Activated CD4-positive, alpha-beta memory T cell treated with anti-CD3 and anti-CD28 coated beads, Interleukin-2, amount 10 ng/mL, durations not matched to agents 7 days and 5 days (primary cell): ENCODE data around the gene NOTCH1. TPM values are rescaled to one million over a fixed set of nuclear protein-coding genes. Genes with fewer than 3 reads are reported as not detected.

ENCODE experiments used
- CTCF ChIA-PET: fragments of 350-600 bp; sonication (Branson Sonifier 250); formaldehyde crosslinking; loops from one replicate; lab custom pipeline; 2021; ENCODE audit warnings: antibody characterized with exemption, inconsistent platforms; lab: Charles Lee
- POLR2A ChIA-PET: fragments of 350-600 bp; sonication (Branson Sonifier 250); formaldehyde crosslinking; loops from one replicate; lab custom pipeline; 2021; ENCODE audit warnings: antibody characterized with exemption; lab: Charles Lee
- DNase-seq: peaks from one replicate; pipeline ENCODE4 v3.0.0-alpha.2; 2020
- H3K27ac Mint-ChIP-seq: one replicate; pipeline ENCODE4 v1.8.0; 2021; ENCODE audit warnings: mild to moderate bottlenecking, mixed read lengths
- H3K27me3 Mint-ChIP-seq: one replicate; pipeline ENCODE4 v1.8.0; 2021; ENCODE audit warnings: mixed read lengths
- H3K36me3 Mint-ChIP-seq: one replicate; pipeline ENCODE4 v1.8.0; 2021; ENCODE audit warnings: low read depth, mixed read lengths
- H3K4me1 Mint-ChIP-seq: one replicate; pipeline ENCODE4 v1.8.0; 2021; ENCODE audit warnings: mixed read lengths
- H3K4me3 Mint-ChIP-seq: one replicate; pipeline ENCODE4 v1.8.0; 2021; ENCODE audit warnings: mild to moderate bottlenecking, mixed read lengths
- H3K9me3 Mint-ChIP-seq: one replicate; pipeline ENCODE4 v1.8.0; 2021; ENCODE audit warnings: mixed read lengths
- total RNA-seq, 2 experiments: library from RNA; stranded (reverse); gene quantifications; one replicate each; pipeline ENCODE4 v1.2.3, GENCODE V29; 2021

NOTCH1 gene
- total RNA-seq, 2 experiments from 2014 or later, result 58.8 to 59.8 TPM

DNA sequence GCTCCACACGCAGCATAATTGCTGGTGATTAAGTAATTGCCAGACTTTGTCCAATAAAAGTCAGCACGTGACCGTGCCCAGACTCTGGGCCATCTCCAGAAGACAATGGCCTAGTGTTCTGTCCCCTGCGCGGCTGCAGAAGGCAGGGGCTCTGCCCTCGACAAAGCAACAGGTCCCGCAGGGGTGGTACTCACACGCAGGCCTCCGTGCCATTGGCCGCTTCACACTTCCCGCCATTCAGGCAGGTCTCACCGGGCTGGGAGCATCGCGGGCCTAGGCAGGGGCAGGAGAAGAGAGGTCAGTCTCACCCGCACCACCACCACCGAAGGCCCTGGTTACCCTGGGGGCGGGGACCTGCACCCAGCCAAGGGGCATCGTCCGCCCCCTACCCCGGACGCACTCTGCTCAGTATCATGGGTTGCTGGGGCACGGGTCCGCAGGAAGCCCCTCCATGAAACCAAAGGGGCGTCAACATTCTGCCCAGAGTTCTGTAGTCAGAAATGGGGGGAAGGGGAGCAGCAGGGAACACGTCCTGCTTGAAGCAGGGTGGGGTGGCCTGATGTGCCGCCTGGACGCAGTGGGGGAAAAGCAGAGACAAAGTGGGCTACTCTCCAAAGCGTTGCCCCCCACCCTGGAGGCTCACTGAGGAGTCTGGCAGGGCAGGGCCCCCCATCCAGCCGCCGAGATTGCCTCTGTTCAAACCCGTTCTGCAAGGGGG, 1.9 kb downstream of the NOTCH1 start:
- no peak for DNase-seq
- peaks cover 62% of the 10 kb centered on the region for H3K4me1 Mint-ChIP-seq
- H3K27me3 Mint-ChIP-seq, result no peaks in the 10 kb centered on the region
- H3K4me3 Mint-ChIP-seq, result peak overlapping the region; percentile 86
- no peaks in the 10 kb centered on the region for H3K9me3 Mint-ChIP-seq
- POLR2A ChIA-PET, result interaction anchor here (0.6 to 4.8 kb wide), 3 partner anchors 11 to 183 kb away, joined by 3 to 32 read pairs (median 9); no protein-coding TSS in a partner anchor
- peaks cover 20% of the 10 kb centered on the region for H3K36me3 Mint-ChIP-seq
- CTCF ChIA-PET, result no interaction called here
- H3K27ac Mint-ChIP-seq, result no peak overlapping the region

DNA sequence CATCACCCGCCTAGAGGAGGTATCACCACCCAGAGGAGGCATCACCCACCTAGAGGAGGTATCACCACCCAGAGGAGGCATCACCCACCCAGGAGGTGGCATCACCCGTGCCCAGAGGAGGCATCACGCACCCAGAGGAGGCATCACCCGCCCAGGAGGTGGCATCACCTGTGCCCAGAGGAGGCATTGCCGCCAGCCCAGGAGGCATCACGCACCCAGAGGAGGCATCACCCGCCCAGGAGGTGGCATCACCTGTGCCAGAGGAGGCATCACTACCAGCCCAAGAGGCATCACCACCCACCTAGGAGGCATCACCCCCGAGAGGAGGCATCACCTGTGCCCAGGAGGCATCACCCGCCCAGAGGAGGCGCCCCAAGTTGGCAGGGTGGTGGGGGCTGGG, 2.6 kb downstream of the NOTCH1 start:
- Mint-ChIP-seq H3K4me1 (peaks cover 67% of the 10 kb centered on the region), H3K9me3 (no peaks in the 10 kb centered on the region), H3K4me3 (peak overlapping the region; percentile 86), H3K27ac (peak overlapping the region; percentile 40), H3K27me3 (no peaks in the 10 kb centered on the region), H3K36me3 (peaks cover 23% of the 10 kb centered on the region)
- POLR2A ChIA-PET, result interaction anchor here (1.8 to 4.8 kb wide), 2 partner anchors 10 to 184 kb away, joined by 9 to 32 read pairs; no protein-coding TSS in a partner anchor
- DNase-seq, result no peak
- CTCF ChIA-PET, result no interaction called here

DNA sequence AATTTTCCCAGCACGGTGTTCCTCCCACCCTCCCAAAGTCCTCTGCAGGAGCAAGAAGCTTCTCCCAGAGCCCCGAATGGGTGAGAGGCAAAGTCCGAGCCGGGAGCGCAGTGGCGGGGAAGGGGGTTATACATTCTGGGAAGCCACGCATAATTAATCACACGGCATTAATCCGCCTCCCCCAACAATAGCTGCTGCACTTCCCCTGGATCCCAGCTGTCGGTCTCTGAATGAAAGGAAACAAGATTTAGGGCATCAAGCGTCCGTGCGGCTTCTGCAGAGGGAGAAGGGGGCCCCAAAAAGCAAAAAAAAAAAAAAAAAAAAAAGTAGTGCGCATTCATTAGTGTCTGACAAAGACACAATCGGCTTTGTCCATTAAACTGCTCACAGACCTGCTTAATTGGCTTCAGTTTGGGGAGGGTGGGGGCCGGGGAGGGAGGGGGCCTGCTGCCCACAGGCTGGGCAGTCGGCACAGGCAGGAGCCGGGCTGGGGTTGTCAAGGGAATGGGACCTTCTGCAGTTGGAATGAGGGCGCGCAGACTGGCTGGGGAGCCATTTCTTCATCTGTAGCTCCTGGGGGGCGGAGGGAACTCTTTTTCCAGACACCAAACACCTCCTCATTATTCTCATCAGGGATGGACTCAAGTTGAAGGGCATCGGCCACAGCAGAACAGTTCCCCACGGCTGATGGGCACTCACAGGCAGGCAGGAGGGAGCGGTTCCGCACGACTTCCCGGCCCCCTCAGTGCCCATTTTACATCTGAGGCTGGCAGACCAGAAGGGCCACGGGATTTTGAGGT, 3.4 kb downstream of the NOTCH1 start:
- Mint-ChIP-seq H3K9me3 (no peaks in the 10 kb centered on the region), H3K27me3 (no peaks in the 10 kb centered on the region), H3K27ac (peak overlapping the region; percentile 40), H3K4me3 (peak overlapping the region; percentile 61), H3K36me3 (peaks cover 23% of the 10 kb centered on the region), H3K4me1 (peaks cover 74% of the 10 kb centered on the region)
- DNase-seq, result no peak
- CTCF ChIA-PET, result no interaction called here
- POLR2A ChIA-PET, result interaction anchor here (2.1 to 5.0 kb wide), 3 partner anchors 9 to 14 kb away, joined by 12 to 32 read pairs (median 32); no protein-coding TSS in a partner anchor

GRCh38 chr9:136541709-136542108, 4.1 kb downstream of the NOTCH1 start:
- H3K27me3 Mint-ChIP-seq, result no peaks in the 10 kb centered on the region
- DNase-seq, result no peak
- POLR2A ChIA-PET, result interaction anchor here (2.1 to 5.0 kb wide), 2 partner anchors 9 to 13 kb away, joined by 12 to 32 read pairs; no protein-coding TSS in a partner anchor
- no peak overlapping the region for H3K4me3 Mint-ChIP-seq
- CTCF ChIA-PET, result no interaction called here
- H3K27ac Mint-ChIP-seq, result peak overlapping the region; percentile 58
- H3K4me1 Mint-ChIP-seq, result peaks cover 75% of the 10 kb centered on the region
- H3K36me3 Mint-ChIP-seq, result peaks cover 26% of the 10 kb centered on the region
- no peaks in the 10 kb centered on the region for H3K9me3 Mint-ChIP-seq

GRCh38 chr9:136541179-136541578, 4.7 kb downstream of the NOTCH1 start:
- no peak for DNase-seq
- Mint-ChIP-seq H3K36me3 (peaks cover 26% of the 10 kb centered on the region), H3K4me3 (no peak overlapping the region), H3K9me3 (no peaks in the 10 kb centered on the region), H3K27ac (peak overlapping the region; percentile 99), H3K27me3 (no peaks in the 10 kb centered on the region), H3K4me1 (peaks cover 75% of the 10 kb centered on the region)
- ChIA-PET CTCF (no interaction called here), POLR2A (interaction anchor here (2.1 to 5.0 kb wide), 3 partner anchors 8 to 186 kb away, joined by 12 to 32 read pairs (median 29); no protein-coding TSS in a partner anchor)

- peaks cover 26% of the 10 kb centered on the region for H3K36me3 Mint-ChIP-seq
- DNase-seq, result peak; percentile 97
- H3K4me3 Mint-ChIP-seq, result peak overlapping the region; percentile 70
- H3K4me1 Mint-ChIP-seq, result peaks cover 76% of the 10 kb centered on the region
- no peaks in the 10 kb centered on the region for H3K27me3 Mint-ChIP-seq
- ChIA-PET CTCF (interaction anchor here (0.5 to 2.5 kb wide), 8 partner anchors 8 to 1015 kb away, joined by 3 to 34 read pairs (median 3); no protein-coding TSS in a partner anchor), POLR2A (interaction anchor here (0.9 to 5.0 kb wide), 18 partner anchors 8 to 1079 kb away, joined by 3 to 32 read pairs (median 4); partner anchors contain the start of genes CYSRT1, DNLZ, EHMT1 and ENTR1)
- peak overlapping the region; percentile 99 for H3K27ac Mint-ChIP-seq
- H3K9me3 Mint-ChIP-seq, result no peaks in the 10 kb centered on the region
Observed at GRCh38 chr9:136539427-136540421, 6.1 kb downstream of the NOTCH1 start.

DNA sequence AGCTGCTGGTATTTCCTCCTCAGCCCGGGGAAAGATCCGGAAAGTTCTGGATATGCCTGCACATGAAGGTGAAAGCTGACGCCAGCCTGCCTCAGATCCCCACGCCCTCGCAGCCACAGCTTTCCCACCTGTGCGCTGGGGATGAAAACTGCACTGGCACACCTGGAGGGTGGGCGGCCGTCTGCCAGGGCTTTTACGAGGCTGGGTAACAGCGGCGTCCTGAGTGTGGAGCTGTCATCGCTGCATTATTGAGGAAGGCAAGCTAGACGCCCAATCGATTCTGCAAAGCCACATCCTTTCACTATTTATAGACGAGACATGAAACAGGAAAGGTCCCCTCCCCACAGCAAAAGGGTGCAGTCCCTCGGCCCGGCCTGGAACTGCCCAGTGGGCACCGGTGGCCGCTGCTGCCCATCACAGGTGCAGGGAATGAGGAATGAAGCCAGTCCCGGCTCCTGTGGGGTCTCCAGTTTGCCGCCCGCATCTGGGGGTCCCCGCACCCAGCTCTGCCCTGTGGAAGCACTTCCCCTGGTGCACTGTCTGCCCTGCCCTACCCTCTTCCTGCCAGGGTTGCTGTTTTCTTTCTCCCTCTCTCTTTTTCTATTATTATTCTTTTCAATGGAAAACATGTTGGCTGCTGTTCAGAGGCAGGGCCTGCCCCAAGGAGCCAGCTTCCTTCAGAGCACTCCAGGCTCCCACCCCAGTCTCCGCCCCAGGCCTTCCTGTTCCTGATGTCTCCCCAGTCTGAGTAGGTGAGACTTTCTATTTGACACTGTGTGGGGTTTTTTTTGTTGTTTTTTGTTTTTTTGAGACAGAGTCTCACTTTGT, 7.0 kb downstream of the NOTCH1 start:
- peaks cover 75% of the 10 kb centered on the region for H3K4me1 Mint-ChIP-seq
- H3K27me3 Mint-ChIP-seq, result no peaks in the 10 kb centered on the region
- ChIA-PET CTCF (interaction anchor here (0.7 to 2.5 kb wide), 7 partner anchors 9 to 1016 kb away, joined by 3 to 34 read pairs (median 4); no protein-coding TSS in a partner anchor), POLR2A (interaction anchor here (0.5 to 5.0 kb wide), 19 partner anchors 9 to 1080 kb away, joined by 3 to 32 read pairs (median 4); partner anchors contain the start of genes CYSRT1, DNLZ, EHMT1 and MAN1B1)
- peak overlapping the region; percentile 99 for H3K27ac Mint-ChIP-seq
- peak overlapping the region; percentile 70 for H3K4me3 Mint-ChIP-seq
- peak; percentile 73 for DNase-seq
- no peaks in the 10 kb centered on the region for H3K9me3 Mint-ChIP-seq
- H3K36me3 Mint-ChIP-seq, result peaks cover 29% of the 10 kb centered on the region

- Mint-ChIP-seq H3K9me3 (no peaks in the 10 kb centered on the region), H3K4me1 (peaks cover 75% of the 10 kb centered on the region), H3K27ac (peak overlapping the region; percentile 99), H3K4me3 (peak overlapping the region; percentile 70), H3K36me3 (peaks cover 24% of the 10 kb centered on the region), H3K27me3 (no peaks in the 10 kb centered on the region)
- DNase-seq, result no peak
- POLR2A ChIA-PET, result interaction anchor here (0.9 to 5.0 kb wide), 9 partner anchors 10 to 190 kb away, joined by 3 to 32 read pairs (median 4); no protein-coding TSS in a partner anchor
- CTCF ChIA-PET, result interaction anchor here (1.0 to 2.5 kb wide), 3 partner anchors 10 to 52 kb away, joined by 4 to 34 read pairs (median 5); no protein-coding TSS in a partner anchor
Observed at GRCh38 chr9:136537896-136538598, 7.8 kb downstream of the NOTCH1 start.

- peaks cover 18% of the 10 kb centered on the region for H3K36me3 Mint-ChIP-seq
- H3K27me3 Mint-ChIP-seq, result no peaks in the 10 kb centered on the region
- no peak overlapping the region for H3K4me3 Mint-ChIP-seq
- peaks cover 77% of the 10 kb centered on the region for H3K4me1 Mint-ChIP-seq
- POLR2A ChIA-PET, result interaction anchor here (4.0 to 5.0 kb wide), 2 partner anchors 9 to 190 kb away, joined by 29 to 32 read pairs; no protein-coding TSS in a partner anchor
- CTCF ChIA-PET, result no interaction called here
- no peaks in the 10 kb centered on the region for H3K9me3 Mint-ChIP-seq
- DNase-seq, result no peak
- H3K27ac Mint-ChIP-seq, result peak overlapping the region; percentile 99
Observed at GRCh38 chr9:136537411-136537810, 8.4 kb downstream of the NOTCH1 start.

DNA sequence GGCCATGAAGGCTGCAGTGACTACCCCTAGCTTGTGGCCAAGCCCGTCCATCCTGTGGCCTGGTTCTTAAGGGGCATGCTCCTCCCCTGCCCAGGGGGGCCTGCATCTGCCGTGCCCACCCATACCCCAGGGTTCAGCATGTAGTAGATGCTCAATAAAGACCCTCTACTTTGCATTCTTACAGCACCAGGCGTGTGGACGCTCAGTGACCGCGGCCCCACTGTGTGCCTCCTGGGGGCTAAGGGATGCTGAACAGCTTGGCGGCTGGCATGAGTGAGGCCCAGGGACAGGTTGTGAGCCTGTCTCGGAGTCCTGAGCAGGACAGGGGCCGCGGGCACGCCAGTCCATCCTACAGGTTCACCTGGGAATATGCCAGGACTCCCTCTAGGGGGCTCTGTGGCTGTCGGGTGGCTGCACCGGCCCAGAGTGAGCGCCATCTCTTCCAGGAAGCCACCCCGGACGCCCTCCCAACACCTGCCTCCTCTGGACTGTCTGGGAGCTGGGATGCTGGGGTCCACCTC, 9.1 kb downstream of the NOTCH1 start:
- POLR2A ChIA-PET, result interaction anchor here (0.6 kb wide), 1 partner anchor 45 kb away, joined by 3 read pairs; no protein-coding TSS in a partner anchor
- Mint-ChIP-seq H3K4me1 (peaks cover 77% of the 10 kb centered on the region), H3K27ac (no peak overlapping the region), H3K27me3 (no peaks in the 10 kb centered on the region), H3K4me3 (no peak overlapping the region), H3K36me3 (peaks cover 15% of the 10 kb centered on the region), H3K9me3 (no peaks in the 10 kb centered on the region)
- no peak for DNase-seq
- CTCF ChIA-PET, result no interaction called here
